C1 segment of cervical spinal cord (tissue), 14 donors: ENCODE data around the gene SLC2A13.
A peak's percentile ranks its signal among the peaks of the same experiment; 100 is the strongest.
"Not testable (repeated sequence)": the region's sequence is repeated elsewhere in the genome, so short reads cannot be mapped to it uniquely, and the experiment has no call there.

Experiments used
- DNase-seq, 14 donors: peaks; one replicate each; lab custom pipeline; 2025; lab: John Stamatoyannopoulos, UW

Gene SLC2A13

DNA sequence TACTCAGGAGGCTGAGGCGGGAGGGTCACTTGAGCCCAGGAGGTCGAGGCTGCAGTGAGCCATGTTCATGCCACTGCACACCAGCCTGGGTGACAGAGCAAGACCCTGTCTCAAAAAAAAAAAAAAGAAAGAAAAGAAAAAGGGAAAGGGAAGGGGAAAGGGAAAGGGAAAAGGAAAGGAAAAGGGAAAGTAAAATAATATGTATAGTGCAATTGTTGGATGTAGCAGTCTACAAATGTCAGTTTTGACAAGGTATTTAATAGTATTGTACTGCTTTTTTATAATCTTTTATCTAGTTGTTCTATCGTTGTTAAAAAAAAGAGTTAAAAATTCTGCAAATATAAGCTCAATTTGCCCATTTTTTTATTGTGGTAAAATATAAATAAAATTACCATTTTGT is 67.3 kb downstream of the SLC2A13 start:
- DNase-seq: no peak

DNA sequence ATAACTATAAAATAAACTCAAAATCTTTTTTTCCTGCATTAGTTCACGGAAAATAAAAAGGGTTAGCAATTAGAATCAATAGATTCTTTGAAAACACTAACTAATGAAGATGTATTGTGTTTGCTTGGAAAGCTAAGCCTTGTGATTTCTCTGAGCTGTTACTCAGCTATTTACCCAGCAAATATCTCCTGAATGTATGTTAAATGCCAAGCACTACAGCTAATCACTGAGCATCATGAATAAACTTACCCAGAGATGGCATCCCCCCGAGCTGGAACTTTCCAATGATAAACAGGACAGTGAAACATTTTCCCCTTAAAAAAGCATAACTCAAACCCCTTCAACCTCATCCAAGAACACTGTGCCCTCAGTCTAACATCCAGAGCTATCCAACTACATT is 71.2 kb downstream of the SLC2A13 start:
- DNase-seq: no peak

DNA sequence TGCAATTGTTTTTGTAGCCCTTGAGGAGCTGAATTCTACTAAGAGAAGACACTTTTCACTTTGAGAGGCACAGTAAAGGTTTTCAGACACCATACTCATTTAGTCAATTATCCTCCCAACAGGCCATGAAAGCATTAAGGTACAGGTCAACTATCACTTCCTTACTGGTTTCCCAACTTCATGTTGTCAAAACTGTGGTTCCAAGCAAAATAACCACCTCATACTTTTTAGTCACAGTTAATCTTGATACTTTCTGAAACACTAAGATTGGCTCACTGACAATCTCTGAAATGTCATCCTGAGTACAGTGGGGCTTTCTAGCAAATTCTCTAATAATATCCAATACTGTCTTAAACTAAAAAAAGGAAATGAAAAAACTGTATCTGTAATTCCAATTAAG is 71.7 kb downstream of the SLC2A13 start:
- DNase-seq: no peak

DNA sequence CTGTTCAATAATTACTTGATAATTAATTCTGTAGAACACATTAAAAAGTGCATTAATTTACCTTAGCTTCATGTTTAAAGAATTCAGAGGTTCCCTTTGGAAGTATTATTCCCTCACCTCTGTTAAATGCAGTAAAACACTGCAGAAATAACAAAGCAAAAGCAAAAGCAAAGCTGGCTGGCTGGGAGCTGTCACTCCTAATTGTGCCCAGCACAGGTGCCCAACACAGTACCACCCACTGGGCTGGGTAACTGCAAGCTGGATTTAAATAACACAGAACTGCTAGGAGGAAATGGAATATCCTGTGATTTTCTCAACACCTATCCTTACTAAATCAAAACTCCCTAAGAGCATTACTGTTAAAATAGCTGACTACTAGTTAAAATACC is 72.6 kb downstream of the SLC2A13 start:
- DNase-seq: peak in 1 of 14 donors; percentile 54

DNA sequence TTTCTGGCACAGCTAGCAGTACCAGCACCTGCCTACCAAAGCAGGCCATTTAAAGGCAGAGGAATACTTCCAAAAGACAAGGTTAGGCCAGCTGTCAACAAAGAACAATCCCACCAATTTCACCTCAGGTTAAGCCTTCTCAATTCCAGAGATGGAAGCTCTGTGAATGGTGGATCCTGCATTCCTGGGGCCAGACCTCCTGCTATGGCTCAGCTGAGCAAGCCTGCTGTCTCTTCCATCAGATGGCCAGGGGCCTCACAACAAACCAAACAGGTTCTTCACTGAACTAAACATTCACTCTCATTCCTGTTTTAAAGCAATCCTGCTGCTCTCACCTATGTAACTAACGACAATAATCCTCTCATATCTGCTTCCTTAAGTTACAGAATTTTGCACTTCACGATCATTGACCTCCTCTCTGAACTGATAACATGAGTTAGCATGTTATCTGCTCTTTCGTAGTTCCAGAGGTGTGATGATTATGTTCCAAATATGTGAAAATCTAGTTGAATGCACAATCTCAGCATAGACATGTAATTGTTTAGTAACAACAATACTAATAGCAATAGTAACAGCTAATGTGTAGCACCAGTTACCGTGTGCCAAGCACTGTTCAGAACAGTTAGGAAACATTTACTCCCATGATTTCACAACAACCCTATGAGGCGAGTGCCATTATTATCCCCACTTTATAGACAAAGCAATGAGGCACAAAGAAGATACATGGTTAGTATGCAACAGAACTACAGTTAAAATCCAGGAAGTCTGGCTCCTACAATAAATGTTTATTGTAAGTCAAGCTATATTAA is 73.2 kb downstream of the SLC2A13 start:
- DNase-seq: peak in 1 of 14 donors; percentile 18

DNA sequence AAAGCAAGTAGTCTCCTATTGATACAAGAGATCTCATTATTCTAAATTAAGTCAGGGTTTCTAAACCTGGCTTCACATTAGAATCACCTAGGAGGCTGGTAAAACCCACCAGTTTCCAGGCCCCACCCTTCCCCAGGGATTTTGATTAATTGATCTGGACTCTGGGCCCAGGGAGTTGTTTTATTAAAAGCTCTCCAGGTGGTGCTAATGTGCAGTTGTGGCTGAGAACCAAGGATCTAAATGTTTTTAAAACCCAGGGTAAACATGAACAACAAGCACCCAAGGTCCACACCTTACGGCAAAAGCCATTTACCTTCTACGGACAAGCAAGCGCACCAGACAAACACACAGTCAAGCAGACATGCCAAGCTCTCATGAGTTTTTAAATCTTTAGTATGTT is 73.9 kb downstream of the SLC2A13 start:
- DNase-seq: no peak

DNA sequence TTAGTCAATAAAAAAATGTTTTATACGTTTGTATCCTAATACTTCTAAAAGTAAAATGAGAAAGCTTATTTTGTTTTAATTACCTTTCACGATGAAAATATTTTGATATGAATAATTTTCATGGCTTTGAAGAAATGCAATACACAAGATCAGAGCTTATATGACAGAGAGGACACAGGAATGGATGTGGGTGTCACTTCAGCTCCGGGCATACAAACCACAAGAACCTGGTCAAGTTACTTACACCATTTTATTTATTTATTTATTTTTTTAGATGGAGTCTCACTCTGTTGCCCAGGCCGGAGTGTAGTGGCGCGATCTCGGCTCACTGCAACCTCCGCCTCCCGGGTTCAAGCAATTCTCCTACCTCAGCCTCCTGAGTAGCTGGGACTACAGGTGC is 74.9 kb downstream of the SLC2A13 start:
- not testable (repeated sequence) for DNase-seq

DNA sequence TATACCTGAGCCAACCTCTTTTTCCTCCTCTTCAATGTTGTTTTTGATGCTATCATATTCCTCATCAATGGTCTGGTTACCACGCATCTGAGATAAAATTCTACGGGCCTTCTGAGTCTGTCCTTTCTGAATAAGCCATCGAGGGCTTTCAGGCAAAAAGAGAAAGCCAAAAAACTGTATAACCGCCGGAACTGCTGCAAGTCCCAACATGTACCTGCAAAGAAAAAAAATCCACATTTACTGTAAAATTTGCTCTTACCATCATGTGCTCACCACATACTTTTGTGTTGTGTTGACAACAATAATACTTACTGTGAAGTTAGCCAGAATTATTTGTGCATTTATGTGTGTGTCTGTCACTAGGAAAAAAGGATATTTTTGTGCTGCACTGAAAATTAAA is 77.6 kb downstream of the SLC2A13 start:
- DNase-seq: no peak

DNA sequence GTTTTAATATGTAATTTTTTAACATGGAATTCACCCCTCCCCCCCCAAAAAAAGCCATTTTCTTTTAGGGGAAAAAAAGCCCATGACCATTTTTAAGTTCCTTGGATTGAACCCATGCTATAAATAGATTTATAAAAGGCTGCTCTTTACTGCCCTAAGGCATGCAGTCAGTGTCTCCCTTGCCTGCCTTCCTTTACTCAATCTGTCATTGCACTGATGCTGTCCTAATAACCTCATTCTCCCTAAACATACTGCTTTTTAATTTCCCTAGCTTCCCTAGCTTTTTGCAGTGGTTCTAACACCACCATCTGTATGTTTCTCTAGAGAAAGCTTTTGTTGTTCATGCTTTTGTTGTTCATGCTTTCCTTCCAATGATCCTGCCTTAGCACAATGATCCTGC is 83.0 kb downstream of the SLC2A13 start:
- no peak for DNase-seq

DNA sequence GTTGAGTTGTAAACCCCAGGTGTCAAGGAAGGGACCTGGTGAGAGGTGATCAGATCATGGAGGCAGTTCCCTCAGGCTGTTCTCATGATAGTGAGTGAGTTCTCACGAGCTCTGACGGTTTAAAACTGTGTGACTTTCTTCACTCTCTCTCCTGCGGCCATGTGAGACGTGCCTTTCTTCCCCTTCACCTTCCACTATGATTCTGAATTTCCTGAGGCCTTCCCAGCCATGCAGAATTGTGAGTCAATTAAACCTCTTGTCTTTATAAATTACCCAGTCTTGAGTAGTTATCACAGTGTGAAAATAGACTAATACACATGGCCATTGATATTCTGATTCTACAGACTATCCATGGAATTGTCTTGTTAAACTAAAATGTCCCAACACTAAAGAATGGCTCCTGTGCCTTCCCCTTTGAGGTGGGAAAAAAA is 85.6 kb downstream of the SLC2A13 start:
- no peak for DNase-seq

DNA sequence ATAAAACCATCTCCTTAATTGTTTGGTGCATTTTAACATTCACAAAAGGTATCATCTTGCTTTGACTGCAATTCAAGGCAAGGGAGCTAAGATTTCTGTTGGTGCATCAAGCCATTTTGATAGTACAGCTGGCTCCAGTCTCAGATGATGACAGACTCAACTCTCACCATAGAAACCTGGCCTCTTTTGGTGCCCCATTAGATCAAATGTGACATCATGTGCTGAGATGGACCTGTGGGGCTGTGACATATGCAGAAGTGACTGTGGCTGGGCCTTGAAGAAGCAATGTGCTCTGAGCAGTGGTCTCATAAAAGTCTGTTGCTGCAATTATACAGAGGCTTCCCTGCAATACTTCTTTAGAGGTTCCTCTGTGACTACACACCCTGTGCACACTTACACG is 88.4 kb downstream of the SLC2A13 start:
- no peak for DNase-seq

DNA sequence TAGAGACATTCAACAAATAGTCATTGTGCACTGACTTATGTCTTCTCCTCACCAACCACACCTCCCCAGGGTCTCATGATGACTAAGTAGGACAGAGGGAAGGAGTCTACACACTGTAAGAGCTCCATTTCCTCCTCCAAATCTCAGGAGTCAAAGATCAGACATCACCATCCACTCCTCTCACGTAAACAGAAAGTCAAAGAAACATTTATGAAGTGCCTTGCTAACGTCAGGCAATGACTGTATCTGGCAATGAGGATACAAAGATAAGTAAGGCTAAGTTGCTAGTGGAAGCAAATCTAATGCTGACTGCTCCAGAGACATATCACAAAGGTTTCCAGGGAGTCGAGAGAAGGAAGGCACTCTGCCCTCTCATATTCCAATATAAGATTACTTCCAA is 88.9 kb downstream of the SLC2A13 start:
- DNase-seq: no peak

DNA sequence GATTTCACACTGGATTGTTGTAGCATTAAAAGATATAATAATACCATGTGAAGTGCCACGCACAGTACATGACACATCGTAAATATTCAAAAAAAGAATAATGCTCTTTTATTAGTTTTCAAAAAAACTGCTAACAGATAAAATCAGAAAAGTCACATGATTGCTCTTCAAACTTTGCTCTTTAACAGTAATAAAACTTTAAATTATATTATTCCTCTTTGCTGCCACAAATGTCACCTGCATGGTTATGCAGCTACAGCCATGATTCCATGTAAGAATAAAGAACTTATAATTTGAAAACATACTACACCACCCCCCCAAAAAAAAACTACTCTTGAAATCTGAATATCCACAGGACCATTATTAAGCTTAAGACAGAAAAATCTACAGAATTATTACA is 90.0 kb downstream of the SLC2A13 start:
- DNase-seq: no peak

DNA sequence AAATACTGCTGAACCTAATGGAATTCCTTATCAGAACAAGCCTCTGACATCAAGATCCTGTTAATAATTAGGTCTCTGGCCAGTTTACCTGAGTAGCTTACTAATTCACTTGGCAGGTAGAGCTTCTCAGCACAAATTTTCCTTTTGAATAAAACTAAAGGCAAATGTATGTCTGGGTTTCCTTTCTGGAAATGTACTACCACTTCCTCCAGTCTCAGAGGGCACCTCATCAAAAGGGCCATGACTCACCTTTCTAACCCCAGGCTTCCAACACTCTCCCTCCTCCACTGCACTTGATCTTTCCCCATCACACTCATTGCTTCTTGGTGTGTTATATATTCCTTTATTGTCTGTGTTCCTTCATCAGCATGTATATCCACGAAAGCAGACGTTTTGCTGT is 90.5 kb downstream of the SLC2A13 start:
- DNase-seq: no peak

DNA sequence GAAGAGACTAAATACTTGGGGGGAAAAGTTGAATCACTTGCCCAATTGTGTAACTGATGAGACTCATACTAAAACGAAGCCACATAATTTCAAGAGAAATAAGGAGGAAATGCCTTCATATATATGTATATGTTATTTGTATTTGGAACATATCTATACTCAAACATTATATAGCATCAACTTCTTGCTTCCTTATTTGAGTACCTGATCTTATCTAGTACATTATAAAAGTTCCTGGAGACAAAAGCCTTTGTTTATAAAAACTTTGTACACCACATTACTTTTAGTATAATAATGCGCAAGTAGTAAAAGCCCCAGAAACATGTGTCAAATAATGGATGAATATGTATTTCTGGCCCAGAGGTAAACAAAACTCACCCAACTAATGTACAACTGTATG is 92.0 kb downstream of the SLC2A13 start:
- no peak for DNase-seq

DNA sequence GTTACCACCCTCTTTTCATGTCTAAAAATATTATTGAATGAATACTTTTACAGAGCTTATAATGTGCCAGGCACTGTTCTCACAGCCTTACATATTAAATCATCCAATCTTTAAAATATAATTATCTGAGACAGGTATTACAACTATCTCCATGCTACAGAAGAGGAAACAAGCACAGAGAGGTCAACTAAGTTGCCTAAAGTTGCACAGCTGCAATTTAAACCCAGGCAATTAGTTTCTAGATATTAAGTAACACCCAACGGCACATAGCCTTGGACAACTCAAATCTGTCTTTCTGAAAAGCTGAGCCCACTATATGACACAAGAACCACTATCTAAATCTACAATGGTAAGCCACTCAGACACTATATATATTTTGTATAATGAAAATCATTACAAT is 92.6 kb downstream of the SLC2A13 start:
- no peak for DNase-seq

DNA sequence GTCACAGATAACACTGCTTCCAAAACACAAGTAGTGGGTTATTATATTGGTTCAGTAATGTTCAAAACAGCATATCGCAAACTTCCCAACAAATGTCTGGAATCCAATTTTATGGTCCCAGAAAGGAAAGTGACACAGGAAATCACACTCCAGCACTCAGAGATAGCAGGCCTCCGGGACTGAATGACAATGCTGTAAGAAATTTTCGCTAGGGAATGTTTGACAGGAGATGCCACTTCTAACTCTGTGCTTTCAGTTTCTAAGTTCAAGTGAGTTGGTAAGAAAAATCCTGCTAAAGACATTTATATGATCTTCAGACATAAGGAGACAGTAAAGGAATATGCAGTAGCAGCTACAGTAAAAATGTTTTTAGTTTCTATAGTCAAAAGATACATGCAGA is 93.2 kb downstream of the SLC2A13 start:
- no peak for DNase-seq

DNA sequence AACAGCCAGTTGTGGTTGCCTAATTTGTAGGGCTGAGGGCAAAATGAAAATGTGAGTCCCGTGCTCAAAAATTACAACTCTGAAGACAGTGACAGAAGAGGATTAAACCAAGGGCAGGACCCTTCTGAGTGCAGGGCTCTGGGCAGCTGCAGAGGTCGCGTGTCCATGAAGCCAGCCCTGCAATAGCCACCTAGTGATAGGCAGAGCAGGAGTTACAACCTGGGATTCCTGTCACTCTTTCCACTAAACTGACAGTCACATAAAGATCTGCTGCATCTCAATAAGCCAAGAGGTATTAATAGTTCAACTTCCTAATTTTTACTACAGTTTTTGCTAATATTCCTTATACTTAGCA is 94.1 kb downstream of the SLC2A13 start:
- peak in 1 of 14 donors; percentile 1 for DNase-seq

DNA sequence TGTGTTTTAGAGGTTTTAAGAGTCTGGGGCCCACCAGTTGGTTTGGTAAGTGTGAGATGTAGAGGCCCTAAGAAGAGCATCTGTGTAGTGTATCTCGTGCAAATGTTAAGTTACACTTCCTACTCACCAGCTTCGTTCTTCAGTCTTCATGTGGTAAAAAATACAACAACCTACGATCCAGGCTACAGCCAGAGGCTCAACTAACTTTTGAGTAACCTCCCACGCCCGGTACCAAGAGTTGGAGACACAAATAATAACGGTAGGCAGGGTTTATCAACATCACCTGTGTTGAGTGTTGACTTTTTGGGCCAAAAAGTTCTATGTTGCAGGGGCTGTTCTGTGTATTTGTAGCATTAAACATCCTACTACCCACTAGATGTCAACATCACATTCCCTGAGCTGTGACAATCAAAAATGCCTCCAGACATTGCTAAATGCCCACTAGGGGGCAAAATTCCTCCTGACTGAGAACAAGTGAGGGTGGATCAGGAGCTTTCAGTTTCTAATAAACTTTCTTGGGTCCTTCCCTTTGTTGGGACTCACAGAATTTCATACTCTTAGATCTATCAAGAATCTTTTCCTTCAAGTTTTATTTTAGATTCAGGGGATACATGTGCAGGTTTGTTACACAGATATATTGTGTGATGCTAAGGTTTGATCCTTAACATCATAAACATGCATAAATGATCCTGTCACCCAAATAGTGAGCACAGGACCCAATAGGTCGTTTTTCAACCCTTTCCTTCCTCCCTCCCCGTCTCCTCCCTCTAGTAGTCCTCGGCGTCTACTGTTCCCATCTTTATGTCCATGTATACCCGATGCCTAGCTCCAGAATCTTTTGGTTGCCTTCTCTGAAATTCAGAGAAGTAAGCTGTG is 94.7 kb downstream of the SLC2A13 start:
- peak in 9 of 14 donors; percentile 5 to 41 (median 24) for DNase-seq

DNA sequence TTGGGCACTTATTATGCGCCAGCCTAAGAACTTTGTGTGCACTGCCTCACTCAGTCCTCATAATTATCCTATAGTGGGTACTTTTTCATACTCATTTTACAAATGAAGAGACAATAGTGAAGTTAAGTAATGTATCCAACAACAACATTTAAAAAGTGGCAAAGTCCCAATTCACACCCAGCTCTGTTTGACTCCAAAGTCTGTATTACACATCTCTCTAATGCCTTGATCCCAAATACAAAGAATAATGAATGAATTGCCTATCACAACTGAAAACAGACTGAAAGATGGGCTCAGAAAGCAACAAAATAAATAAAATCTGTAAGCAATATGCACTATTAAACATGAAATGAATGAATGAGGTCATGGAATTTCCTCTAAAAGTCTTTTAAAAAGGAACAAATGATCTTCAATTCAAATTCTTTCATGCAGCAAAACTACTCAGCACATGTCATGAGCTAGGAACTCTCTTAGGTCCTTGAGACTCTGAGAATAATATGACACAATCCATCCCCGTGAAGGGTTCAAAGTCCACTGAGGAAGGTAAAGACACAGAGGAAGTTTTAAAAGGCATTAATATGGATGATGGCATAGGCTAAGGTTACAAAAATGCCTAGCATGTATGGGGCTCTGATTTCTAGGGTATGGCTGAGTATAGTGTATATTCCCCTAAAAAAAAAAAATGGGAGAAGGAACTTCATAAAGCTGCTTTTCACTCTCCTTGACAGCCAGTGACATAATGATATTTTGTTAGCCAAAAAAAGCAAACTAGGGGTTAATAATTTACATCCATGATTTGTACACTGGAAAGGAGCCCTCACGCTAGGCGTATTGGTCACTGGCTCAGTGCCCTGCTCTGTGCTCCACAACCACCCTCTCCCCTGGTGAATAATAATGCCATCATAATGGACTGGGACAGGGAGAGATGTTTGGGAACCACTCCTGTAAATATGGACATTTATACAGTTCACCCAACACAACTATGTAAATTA is 103.4 kb downstream of the SLC2A13 start:
- no peak for DNase-seq

DNA sequence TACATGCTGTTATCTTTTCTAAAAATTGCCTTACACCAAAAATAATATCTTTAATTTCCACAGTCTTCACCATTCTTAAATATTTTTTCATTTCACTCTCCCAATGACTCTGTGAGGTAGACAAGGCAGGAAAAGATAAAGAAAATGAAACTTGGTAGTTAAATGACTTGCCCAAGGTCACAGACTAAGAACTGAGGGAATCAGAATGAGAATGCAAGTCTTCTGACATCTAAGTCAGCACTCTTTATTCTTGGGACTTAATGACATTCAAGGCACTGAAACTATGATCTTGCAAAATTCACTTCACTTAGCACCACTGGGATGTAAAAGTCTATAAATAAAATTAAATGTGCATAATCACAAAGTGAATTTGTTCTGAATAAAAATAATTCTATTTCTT is 104.5 kb downstream of the SLC2A13 start:
- no peak for DNase-seq

DNA sequence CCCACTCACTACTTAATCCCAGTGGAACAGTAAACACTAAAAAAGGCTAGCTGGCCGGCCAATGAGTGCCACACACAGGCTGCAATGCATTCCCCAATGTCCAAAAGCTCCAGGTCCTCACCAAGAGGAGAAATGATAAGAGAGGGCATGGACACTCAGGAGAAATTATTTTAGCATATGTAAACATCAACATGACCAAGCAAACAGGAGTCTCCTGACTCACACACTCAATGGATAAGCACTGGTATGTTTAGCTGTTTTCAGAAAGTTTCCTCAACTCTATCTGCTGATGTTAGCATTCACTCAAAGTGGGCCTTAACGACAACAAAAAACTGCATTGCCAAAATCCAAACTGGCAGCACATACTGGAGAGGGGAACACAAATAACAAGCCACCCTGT is 105.0 kb downstream of the SLC2A13 start:
- DNase-seq: no peak
